ENCODE results near the gene XXYLT1.

XXYLT1 gene

GRCh38 chr3:195207731-195208130 lies 63.2 kb downstream of the XXYLT1 start (continued):
- TF ChIP-seq ZNF280D (tag by site-specific recombination; IDR thresholded peaks at IDR 0.05) (no peak), ZNF830 (tag by site-specific recombination; IDR thresholded peaks at IDR 0.05; ENCODE audit: low read depth) (no peak), ZBTB48 (tag by site-specific recombination; IDR thresholded peaks at IDR 0.05) (no peak), ZBTB20 (tag by site-specific recombination; IDR thresholded peaks at IDR 0.05) (no peak)

DNA sequence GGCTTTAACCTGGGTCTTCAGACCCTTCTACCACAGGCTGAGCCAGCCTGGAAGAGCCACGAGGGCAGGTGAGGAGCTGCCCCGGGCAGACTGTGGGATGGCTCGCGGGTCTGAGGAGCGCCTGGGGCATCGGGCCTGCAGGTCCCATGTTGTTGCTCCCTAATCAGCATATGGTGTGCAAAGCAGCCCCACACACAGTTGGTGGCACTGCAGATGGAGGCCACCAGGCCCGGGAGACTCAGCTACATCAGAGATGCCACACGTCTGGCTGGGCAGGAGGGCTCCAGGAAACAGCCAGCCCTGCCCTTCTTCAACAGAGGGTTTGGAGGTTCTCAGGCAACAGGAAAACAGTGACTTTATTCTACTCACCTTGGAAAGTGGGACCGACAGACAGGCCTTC lies 63.9 kb downstream of the XXYLT1 start:
- H3K4me1 ChIP-seq (ENCODE audit: control insufficient read depth, insufficient read depth, low read length): peaks cover 4% of the 10 kb centered on the region; the same call in 1 of the 2 replicates
- no peaks in the 10 kb centered on the region for H3K9me3 ChIP-seq (ENCODE audit: control insufficient read depth, insufficient read depth, low read depth, low read length)
- no peaks in the 10 kb centered on the region for H3K36me3 ChIP-seq (ENCODE audit: control insufficient read depth in 2 of 2, insufficient read depth in 1 of 2, low read length in 2 of 2)
- CTCF ChIA-PET: no interaction called here
- no peak overlapping the region for H3K4me3 ChIP-seq (ENCODE audit: low read depth, low read length)
- no peak overlapping the region for H3K27ac ChIP-seq (ENCODE audit: extremely low read depth, low read depth, low read length)
- TF ChIP-seq, protein P1, sequence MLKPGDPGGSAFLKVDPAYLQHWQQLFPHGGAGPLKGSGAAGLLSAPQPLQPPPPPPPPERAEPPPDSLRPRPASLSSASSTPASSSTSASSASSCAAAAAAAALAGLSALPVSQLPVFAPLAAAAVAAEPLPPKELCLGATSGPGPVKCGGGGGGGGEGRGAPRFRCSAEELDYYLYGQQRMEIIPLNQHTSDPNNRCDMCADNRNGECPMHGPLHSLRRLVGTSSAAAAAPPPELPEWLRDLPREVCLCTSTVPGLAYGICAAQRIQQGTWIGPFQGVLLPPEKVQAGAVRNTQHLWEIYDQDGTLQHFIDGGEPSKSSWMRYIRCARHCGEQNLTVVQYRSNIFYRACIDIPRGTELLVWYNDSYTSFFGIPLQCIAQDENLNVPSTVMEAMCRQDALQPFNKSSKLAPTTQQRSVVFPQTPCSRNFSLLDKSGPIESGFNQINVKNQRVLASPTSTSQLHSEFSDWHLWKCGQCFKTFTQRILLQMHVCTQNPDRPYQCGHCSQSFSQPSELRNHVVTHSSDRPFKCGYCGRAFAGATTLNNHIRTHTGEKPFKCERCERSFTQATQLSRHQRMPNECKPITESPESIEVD (tag by site-specific recombination; IDR thresholded peaks at IDR 0.05): no peak
- TF ChIP-seq ZNF140 (tag by site-specific recombination; IDR thresholded peaks at IDR 0.05): no peak
- TF ChIP-seq ZNF707 (tag by site-specific recombination; IDR thresholded peaks at IDR 0.05): no peak
- TF ChIP-seq ZFP69B (tag by site-specific recombination; IDR thresholded peaks at IDR 0.05): no peak
- TF ChIP-seq ZNF221 (tag by site-specific recombination; IDR thresholded peaks at IDR 0.05; ENCODE audit: borderline replicate concordance): no peak
- no peak for TF ChIP-seq SETDB1 (IDR thresholded peaks at IDR 0.05; ENCODE audit: insufficient read length, low read length)
- TF ChIP-seq ZFP37 (tag by site-specific recombination; IDR thresholded peaks at IDR 0.05): no peak
- TF ChIP-seq KLF7 (tag by site-specific recombination; IDR thresholded peaks at IDR 0.05; ENCODE audit: borderline replicate concordance): no peak
- no peak for TF ChIP-seq ZNF157 (tag by site-specific recombination; IDR thresholded peaks at IDR 0.05)
- TF ChIP-seq KLF1 (tag by site-specific recombination; IDR thresholded peaks at IDR 0.05): no peak
- no peak for TF ChIP-seq ZNF37A (tag by site-specific recombination; IDR thresholded peaks at IDR 0.05)
- TF ChIP-seq, protein P2, sequence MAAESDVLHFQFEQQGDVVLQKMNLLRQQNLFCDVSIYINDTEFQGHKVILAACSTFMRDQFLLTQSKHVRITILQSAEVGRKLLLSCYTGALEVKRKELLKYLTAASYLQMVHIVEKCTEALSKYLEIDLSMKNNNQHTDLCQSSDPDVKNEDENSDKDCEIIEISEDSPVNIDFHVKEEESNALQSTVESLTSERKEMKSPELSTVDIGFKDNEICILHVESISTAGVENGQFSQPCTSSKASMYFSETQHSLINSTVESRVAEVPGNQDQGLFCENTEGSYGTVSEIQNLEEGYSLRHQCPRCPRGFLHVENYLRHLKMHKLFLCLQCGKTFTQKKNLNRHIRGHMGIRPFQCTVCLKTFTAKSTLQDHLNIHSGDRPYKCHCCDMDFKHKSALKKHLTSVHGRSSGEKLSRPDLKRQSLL (tag by site-specific recombination; IDR thresholded peaks at IDR 0.05): no peak
- TF ChIP-seq, protein P3, sequence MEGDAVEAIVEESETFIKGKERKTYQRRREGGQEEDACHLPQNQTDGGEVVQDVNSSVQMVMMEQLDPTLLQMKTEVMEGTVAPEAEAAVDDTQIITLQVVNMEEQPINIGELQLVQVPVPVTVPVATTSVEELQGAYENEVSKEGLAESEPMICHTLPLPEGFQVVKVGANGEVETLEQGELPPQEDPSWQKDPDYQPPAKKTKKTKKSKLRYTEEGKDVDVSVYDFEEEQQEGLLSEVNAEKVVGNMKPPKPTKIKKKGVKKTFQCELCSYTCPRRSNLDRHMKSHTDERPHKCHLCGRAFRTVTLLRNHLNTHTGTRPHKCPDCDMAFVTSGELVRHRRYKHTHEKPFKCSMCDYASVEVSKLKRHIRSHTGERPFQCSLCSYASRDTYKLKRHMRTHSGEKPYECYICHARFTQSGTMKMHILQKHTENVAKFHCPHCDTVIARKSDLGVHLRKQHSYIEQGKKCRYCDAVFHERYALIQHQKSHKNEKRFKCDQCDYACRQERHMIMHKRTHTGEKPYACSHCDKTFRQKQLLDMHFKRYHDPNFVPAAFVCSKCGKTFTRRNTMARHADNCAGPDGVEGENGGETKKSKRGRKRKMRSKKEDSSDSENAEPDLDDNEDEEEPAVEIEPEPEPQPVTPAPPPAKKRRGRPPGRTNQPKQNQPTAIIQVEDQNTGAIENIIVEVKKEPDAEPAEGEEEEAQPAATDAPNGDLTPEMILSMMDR (tag by site-specific recombination; IDR thresholded peaks at IDR 0.05): no peak
- TF ChIP-seq ZNF302 (tag by site-specific recombination; IDR thresholded peaks at IDR 0.05; ENCODE audit: low read depth): no peak
- POLR2A ChIA-PET: interaction anchor here (0.6 kb wide), 1 partner anchor 759 kb away, joined by 5 read pairs; no protein-coding TSS in a partner anchor

Data from HEK293 (cell line).